OCI-LY3 (cell line): ENCODE measurements around the gene ABCD3.

Experiments
- H2AFZ ChIP-seq: fragments of 200-600, 300-600 bp; shearing (Covaris generic); 2 replicates; pipeline ENCODE4 v1.6.0; 2014; ENCODE audit warnings: antibody characterized with exemption, low read depth, low read length
- H3K27ac ChIP-seq: fragments of 200-600, 300-600 bp; sonication (generic); 2 replicates; pipeline ENCODE4 v1.5.1; 2014; ENCODE audit warnings: mild to moderate bottlenecking, low read length, moderate library complexity, mixed read lengths
- H3K27me3 ChIP-seq: fragments of 200-600, 300-600 bp; sonication (generic); 2 replicates; pipeline ENCODE4 v1.6.1; 2014; ENCODE audit warnings: low read depth, low read length, mixed read lengths
- H3K36me3 ChIP-seq: fragments of 200-600, 300-600 bp; sonication (generic); replicated peaks from 2 replicates; pipeline ENCODE3; 2014; ENCODE audit warnings: low read depth, low read length, mixed read lengths
- H3K4me1 ChIP-seq: fragments of 300-600, 200-600 bp; sonication (generic); 2 replicates; pipeline ENCODE4 v1.6.1; 2014; ENCODE audit warnings: low read length, mixed read lengths
- H3K4me2 ChIP-seq: fragments of 200-600, 300-600 bp; sonication (generic); 2 replicates; pipeline ENCODE4 v1.6.1; 2014; ENCODE audit warnings: low read length, mixed read lengths
- H3K4me3 ChIP-seq: fragments of 300-600, 200-600 bp; sonication (generic); 2 replicates; pipeline ENCODE4 v1.5.1; 2014; ENCODE audit warnings: antibody characterized with exemption, mild to moderate bottlenecking, low read length, moderate library complexity
- H3K79me2 ChIP-seq: fragments of 300-600, 200-600 bp; shearing (Covaris generic); 2 replicates; pipeline ENCODE4 v1.6.1; 2014; ENCODE audit warnings: mild to moderate bottlenecking, low read length, mixed read lengths
- H3K9ac ChIP-seq: fragments of 300-600, 200-600 bp; shearing (Covaris generic); 2 replicates; pipeline ENCODE4 v1.6.0; 2014; ENCODE audit warnings: mild to moderate bottlenecking, low read length, moderate library complexity
- H3K9me3 ChIP-seq: fragments of 200-600, 300-600 bp; shearing (Covaris generic); 2 replicates; pipeline ENCODE4 v1.6.1; 2014; ENCODE audit warnings: low read length, mixed read lengths; ENCODE audit not compliant: insufficient read depth
- H4K20me1 ChIP-seq: fragments of 200-600, 300-600 bp; sonication (generic); 2 replicates; pipeline ENCODE4 v1.6.1; 2016; ENCODE audit warnings: low read length, mixed read lengths; ENCODE audit not compliant: insufficient read depth
- CTCF ChIP-seq: fragments of 200-600, 300-600 bp; sonication (generic); IDR thresholded peaks from 2 replicates; pipeline ENCODE4 v1.5.1; 2014; ENCODE audit warnings: antibody characterized with exemption, low read length, low read depth
- EZH2phosphoT487 ChIP-seq: fragments of 200-600 bp; shearing (Covaris generic); IDR thresholded peaks from 2 replicates; pipeline ENCODE4 v1.6.1; 2018; ENCODE audit warnings: antibody characterized with exemption, mixed run types, low read depth

ABCD3 gene

GRCh38 chr1:94535095-94535494 lies 116.9 kb downstream of the ABCD3 start:
- Histone ChIP-seq H2AFZ (no peak overlapping the region), H3K4me1 (no peaks in the 10 kb centered on the region)

GRCh38 chr1:94535879-94536278 lies 117.7 kb downstream of the ABCD3 start:
- Histone ChIP-seq H3K4me2 (no peak overlapping the region), H3K27ac (no peak overlapping the region), H2AFZ (no peak overlapping the region), H3K4me1 (no peaks in the 10 kb centered on the region), H4K20me1 (no peaks in the 10 kb centered on the region), H3K79me2 (no peaks in the 10 kb centered on the region), H3K27me3 (no peaks in the 10 kb centered on the region), H3K4me3 (no peak overlapping the region), H3K9me3 (no peaks in the 10 kb centered on the region), H3K36me3 (no peaks in the 10 kb centered on the region), H3K9ac (no peak overlapping the region)
- TF ChIP-seq EZH2phosphoT487 (no peak), CTCF (no peak)

More at GRCh38 chr1:94535095-94535494, 116.9 kb downstream of the ABCD3 start:
- Histone ChIP-seq H3K36me3 (no peaks in the 10 kb centered on the region), H3K9me3 (no peaks in the 10 kb centered on the region), H4K20me1 (no peaks in the 10 kb centered on the region), H3K4me2 (no peak overlapping the region), H3K9ac (no peak overlapping the region), H3K79me2 (no peaks in the 10 kb centered on the region), H3K4me3 (no peak overlapping the region), H3K27ac (no peak overlapping the region), H3K27me3 (no peaks in the 10 kb centered on the region)
- TF ChIP-seq CTCF (no peak), EZH2phosphoT487 (no peak)

DNA sequence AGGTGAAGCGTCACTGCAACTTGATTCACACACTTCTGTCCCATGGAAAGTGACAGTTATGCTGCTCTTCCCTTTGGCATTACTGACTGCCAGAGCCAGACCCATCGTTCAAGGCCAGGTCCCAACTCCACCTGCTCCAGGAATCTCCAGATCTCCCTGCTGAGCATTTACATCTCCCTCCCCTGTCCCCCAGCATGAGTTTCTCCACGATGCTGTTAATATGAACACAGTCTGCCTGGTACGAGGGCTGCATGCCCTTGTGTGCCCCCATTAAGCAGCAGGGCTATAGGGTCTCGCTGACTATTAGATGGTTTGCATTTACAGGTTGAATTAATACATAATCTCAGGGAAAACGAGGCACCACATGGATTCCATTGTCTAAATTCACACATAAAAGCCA lies 119.1 kb downstream of the ABCD3 start:
- Histone ChIP-seq H3K9ac (no peak overlapping the region), H2AFZ (no peak overlapping the region), H3K9me3 (no peaks in the 10 kb centered on the region), H4K20me1 (no peaks in the 10 kb centered on the region), H3K36me3 (no peaks in the 10 kb centered on the region), H3K27me3 (no peaks in the 10 kb centered on the region), H3K4me3 (no peak overlapping the region), H3K4me1 (no peaks in the 10 kb centered on the region), H3K4me2 (no peak overlapping the region), H3K79me2 (no peaks in the 10 kb centered on the region), H3K27ac (no peak overlapping the region)
- TF ChIP-seq CTCF (no peak), EZH2phosphoT487 (no peak)

DNA sequence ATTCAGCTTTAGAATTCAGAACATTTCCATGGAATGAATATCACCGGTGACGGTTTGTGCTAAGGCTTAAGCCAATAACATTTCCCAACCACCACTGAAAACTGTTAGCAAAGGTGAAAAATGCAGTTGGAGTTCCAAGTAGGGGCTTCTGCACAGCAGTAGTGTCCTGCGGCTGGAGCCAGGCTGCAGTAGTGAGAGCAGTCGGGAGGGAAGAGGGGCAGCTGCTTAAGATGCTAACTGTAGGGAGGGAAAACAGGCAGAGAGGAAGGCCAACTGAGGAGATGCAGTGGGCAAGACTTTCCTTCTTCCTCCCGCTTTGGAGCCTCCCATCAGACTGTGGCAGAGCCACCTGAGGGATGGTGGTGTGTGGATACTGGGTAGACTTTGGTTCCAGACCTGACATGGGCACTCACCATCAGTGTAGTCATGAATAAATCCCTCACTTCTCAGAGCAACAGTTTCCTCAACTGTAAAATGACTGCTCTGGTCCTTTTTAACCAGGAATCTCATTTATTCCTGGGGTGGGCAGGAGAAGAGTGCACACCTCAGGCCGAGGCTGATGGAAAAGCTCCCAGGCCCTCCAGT lies 120.1 kb downstream of the ABCD3 start:
- H3K36me3 ChIP-seq = no peaks in the 10 kb centered on the region
- no peak overlapping the region for H3K4me3 ChIP-seq
- no peak overlapping the region for H3K9ac ChIP-seq
- H3K27me3 ChIP-seq = 0 out of 2 replicates have a peak, but pooled peaks cover 2% of the 10 kb centered on the region
- no peak overlapping the region for H2AFZ ChIP-seq
- H3K9me3 ChIP-seq = no peaks in the 10 kb centered on the region
- no peak overlapping the region for H3K4me2 ChIP-seq
- TF ChIP-seq EZH2phosphoT487 (no peak), CTCF (no peak)
- H3K27ac ChIP-seq = no peak overlapping the region
- no peaks in the 10 kb centered on the region for H4K20me1 ChIP-seq
- no peaks in the 10 kb centered on the region for H3K79me2 ChIP-seq
- H3K4me1 ChIP-seq = no peaks in the 10 kb centered on the region
